ENCODE results near the gene COMTD1.

Gene COMTD1

GRCh38 chr10:75231672-75232581, 3.8 kb downstream of the COMTD1 start (continued):
- TF ChIP-seq CREB5 (CRISPR knock-in tag; IDR thresholded peaks at IDR 0.05; ENCODE audit: low read depth): no peak
- TF ChIP-seq BACH2 (CRISPR knock-in tag; IDR thresholded peaks at IDR 0.05; ENCODE audit: borderline replicate concordance): no peak
- no peak for TF ChIP-seq ESRRG (CRISPR knock-in tag; IDR thresholded peaks at IDR 0.05)

DNA sequence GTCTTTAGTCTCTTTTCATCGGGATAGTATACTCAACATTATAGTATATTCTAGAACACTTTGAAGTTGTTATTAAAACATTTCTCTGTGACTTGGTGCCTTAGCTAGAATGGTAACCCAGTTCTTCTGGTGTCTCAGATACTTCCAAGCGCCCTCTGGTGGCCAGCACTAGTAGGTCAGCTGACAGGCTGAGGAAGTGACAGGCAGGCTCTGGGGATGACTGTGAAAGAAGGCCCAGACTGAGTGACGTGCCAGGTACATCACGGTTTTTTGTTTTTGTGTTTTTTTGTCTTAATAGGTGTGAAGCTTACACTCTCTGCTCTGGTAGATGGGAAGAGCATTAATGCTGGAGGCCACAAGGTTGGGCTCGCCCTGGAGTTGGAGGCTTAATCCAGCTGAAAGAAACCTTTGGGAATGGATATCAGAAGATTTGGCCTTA, 5.1 kb downstream of the COMTD1 start:
- peak; percentile 44 for ATAC-seq
- TF ChIP-seq ESRRG (CRISPR knock-in tag; IDR thresholded peaks at IDR 0.05): no peak
- no peak for TF ChIP-seq OSR1 (CRISPR knock-in tag; IDR thresholded peaks at IDR 0.05)
- no peak for TF ChIP-seq ZFP30 (CRISPR knock-in tag; IDR thresholded peaks at IDR 0.05)
- no peak for TF ChIP-seq ZFP3 (CRISPR knock-in tag; IDR thresholded peaks at IDR 0.05)
- TF ChIP-seq ZNF70 (CRISPR knock-in tag; IDR thresholded peaks at IDR 0.05): no peak
- TF ChIP-seq TCF4 (CRISPR knock-in tag; IDR thresholded peaks at IDR 0.05; ENCODE audit: borderline replicate concordance): no peak
- TF ChIP-seq ZC3H10 (CRISPR knock-in tag; IDR thresholded peaks at IDR 0.05): no peak
- TF ChIP-seq, protein P1, sequence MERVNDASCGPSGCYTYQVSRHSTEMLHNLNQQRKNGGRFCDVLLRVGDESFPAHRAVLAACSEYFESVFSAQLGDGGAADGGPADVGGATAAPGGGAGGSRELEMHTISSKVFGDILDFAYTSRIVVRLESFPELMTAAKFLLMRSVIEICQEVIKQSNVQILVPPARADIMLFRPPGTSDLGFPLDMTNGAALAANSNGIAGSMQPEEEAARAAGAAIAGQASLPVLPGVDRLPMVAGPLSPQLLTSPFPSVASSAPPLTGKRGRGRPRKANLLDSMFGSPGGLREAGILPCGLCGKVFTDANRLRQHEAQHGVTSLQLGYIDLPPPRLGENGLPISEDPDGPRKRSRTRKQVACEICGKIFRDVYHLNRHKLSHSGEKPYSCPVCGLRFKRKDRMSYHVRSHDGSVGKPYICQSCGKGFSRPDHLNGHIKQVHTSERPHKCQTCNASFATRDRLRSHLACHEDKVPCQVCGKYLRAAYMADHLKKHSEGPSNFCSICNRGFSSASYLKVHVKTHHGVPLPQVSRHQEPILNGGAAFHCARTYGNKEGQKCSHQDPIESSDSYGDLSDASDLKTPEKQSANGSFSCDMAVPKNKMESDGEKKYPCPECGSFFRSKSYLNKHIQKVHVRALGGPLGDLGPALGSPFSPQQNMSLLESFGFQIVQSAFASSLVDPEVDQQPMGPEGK (CRISPR knock-in tag; IDR thresholded peaks at IDR 0.05; ENCODE audit: borderline replicate concordance): no peak
- TF ChIP-seq SNAI2 (CRISPR knock-in tag; IDR thresholded peaks at IDR 0.05): no peak
- TF ChIP-seq ZNF565 (CRISPR knock-in tag; conservative IDR thresholded peaks at IDR 0.05; ENCODE audit: low read depth): no peak
- no peak for TF ChIP-seq PPARA (CRISPR knock-in tag; IDR thresholded peaks at IDR 0.05; ENCODE audit: borderline replicate concordance)
- no peak for TF ChIP-seq CREB5 (CRISPR knock-in tag; IDR thresholded peaks at IDR 0.05; ENCODE audit: low read depth)
- TF ChIP-seq, protein P2, sequence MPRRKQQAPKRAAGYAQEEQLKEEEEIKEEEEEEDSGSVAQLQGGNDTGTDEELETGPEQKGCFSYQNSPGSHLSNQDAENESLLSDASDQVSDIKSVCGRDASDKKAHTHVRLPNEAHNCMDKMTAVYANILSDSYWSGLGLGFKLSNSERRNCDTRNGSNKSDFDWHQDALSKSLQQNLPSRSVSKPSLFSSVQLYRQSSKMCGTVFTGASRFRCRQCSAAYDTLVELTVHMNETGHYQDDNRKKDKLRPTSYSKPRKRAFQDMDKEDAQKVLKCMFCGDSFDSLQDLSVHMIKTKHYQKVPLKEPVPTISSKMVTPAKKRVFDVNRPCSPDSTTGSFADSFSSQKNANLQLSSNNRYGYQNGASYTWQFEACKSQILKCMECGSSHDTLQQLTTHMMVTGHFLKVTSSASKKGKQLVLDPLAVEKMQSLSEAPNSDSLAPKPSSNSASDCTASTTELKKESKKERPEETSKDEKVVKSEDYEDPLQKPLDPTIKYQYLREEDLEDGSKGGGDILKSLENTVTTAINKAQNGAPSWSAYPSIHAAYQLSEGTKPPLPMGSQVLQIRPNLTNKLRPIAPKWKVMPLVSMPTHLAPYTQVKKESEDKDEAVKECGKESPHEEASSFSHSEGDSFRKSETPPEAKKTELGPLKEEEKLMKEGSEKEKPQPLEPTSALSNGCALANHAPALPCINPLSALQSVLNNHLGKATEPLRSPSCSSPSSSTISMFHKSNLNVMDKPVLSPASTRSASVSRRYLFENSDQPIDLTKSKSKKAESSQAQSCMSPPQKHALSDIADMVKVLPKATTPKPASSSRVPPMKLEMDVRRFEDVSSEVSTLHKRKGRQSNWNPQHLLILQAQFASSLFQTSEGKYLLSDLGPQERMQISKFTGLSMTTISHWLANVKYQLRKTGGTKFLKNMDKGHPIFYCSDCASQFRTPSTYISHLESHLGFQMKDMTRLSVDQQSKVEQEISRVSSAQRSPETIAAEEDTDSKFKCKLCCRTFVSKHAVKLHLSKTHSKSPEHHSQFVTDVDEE (CRISPR knock-in tag; IDR thresholded peaks at IDR 0.05): no peak

GRCh38 chr10:75229971-75230370, 5.8 kb downstream of the COMTD1 start:
- ATAC-seq: no peak
- TF ChIP-seq CSDC2 (CRISPR knock-in tag; IDR thresholded peaks at IDR 0.05) (no peak), ZC3H10 (CRISPR knock-in tag; IDR thresholded peaks at IDR 0.05) (no peak)

GRCh38 chr10:75228834-75229233, 6.9 kb downstream of the COMTD1 start:
- ATAC-seq: no peak
- no peak for TF ChIP-seq ZNF8 (CRISPR knock-in tag; IDR thresholded peaks at IDR 0.05)
- TF ChIP-seq POU6F1 (CRISPR knock-in tag; IDR thresholded peaks at IDR 0.05; ENCODE audit: borderline replicate concordance, low read depth): no peak
- TF ChIP-seq, protein P3, sequence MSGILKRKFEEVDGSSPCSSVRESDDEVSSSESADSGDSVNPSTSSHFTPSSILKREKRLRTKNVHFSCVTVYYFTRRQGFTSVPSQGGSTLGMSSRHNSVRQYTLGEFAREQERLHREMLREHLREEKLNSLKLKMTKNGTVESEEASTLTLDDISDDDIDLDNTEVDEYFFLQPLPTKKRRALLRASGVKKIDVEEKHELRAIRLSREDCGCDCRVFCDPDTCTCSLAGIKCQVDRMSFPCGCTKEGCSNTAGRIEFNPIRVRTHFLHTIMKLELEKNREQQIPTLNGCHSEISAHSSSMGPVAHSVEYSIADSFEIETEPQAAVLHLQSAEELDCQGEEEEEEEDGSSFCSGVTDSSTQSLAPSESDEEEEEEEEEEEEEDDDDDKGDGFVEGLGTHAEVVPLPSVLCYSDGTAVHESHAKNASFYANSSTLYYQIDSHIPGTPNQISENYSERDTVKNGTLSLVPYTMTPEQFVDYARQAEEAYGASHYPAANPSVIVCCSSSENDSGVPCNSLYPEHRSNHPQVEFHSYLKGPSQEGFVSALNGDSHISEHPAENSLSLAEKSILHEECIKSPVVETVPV (CRISPR knock-in tag; IDR thresholded peaks at IDR 0.05): no peak
- TF ChIP-seq, protein P1 (CRISPR knock-in tag; IDR thresholded peaks at IDR 0.05; ENCODE audit: borderline replicate concordance): no peak
- TF ChIP-seq GLIS3 (CRISPR knock-in tag; IDR thresholded peaks at IDR 0.05): no peak
- TF ChIP-seq TOX (CRISPR knock-in tag; IDR thresholded peaks at IDR 0.05; ENCODE audit: borderline replicate concordance): no peak
- no peak for TF ChIP-seq ARNTL (CRISPR knock-in tag; IDR thresholded peaks at IDR 0.05; ENCODE audit: borderline replicate concordance, low read depth)
- TF ChIP-seq ZNF565 (CRISPR knock-in tag; conservative IDR thresholded peaks at IDR 0.05; ENCODE audit: low read depth): no peak
- TF ChIP-seq CREB5 (CRISPR knock-in tag; IDR thresholded peaks at IDR 0.05; ENCODE audit: low read depth): no peak
- TF ChIP-seq PPARA (CRISPR knock-in tag; IDR thresholded peaks at IDR 0.05; ENCODE audit: borderline replicate concordance): no peak
